Activated B cell treated with CpG ODN at 0.5 μM for 24 hours (primary cell): ENCODE results near the gene HDAC4. TPM values are rescaled to one million over a fixed set of nuclear protein-coding genes. Genes with fewer than 3 reads are reported as not detected.

Experiments
- ATAC-seq: fragments of 200-7000 bp; cut with Tn5 transposase; one replicate; pipeline ENCODE4 v1.10.0; 2021; ENCODE audit warnings: low read depth, mild to moderate bottlenecking, moderate library complexity
- CTCF ChIA-PET: fragments of 350-600 bp; sonication (Branson Sonifier 250); formaldehyde crosslinking; loops from one replicate; lab custom pipeline; 2021; ENCODE audit warnings: antibody characterized with exemption; lab: Charles Lee
- POLR2A ChIA-PET: fragments of 350-600 bp; sonication (Branson Sonifier 250); formaldehyde crosslinking; loops from one replicate; lab custom pipeline; 2021; ENCODE audit warnings: antibody characterized with exemption; lab: Charles Lee
- DNase-seq: peaks from one replicate; pipeline ENCODE4 v3.0.0; 2022
- H3K27ac Mint-ChIP-seq: one replicate; pipeline ENCODE4 v1.8.0; 2020; ENCODE audit warnings: mixed read lengths
- H3K27me3 Mint-ChIP-seq: one replicate; pipeline ENCODE4 v1.8.0; 2021; ENCODE audit warnings: mixed read lengths
- H3K36me3 Mint-ChIP-seq: one replicate; pipeline ENCODE4 v1.8.0; 2021; ENCODE audit warnings: low read depth, mixed read lengths
- H3K4me1 Mint-ChIP-seq: one replicate; pipeline ENCODE4 v1.8.0; 2021; ENCODE audit warnings: mixed read lengths
- H3K4me3 Mint-ChIP-seq: one replicate; pipeline ENCODE4 v1.8.0; 2020; ENCODE audit warnings: mild to moderate bottlenecking, mixed read lengths
- H3K9me3 Mint-ChIP-seq: one replicate; pipeline ENCODE4 v1.8.0; 2020; ENCODE audit warnings: mixed read lengths
- CTCF ChIP-seq: fragments of 200-600 bp; IDR thresholded peaks from one replicate; pipeline ENCODE4 v1.8.0; 2022; ENCODE audit warnings: antibody characterized with exemption, mild to moderate bottlenecking
- intact Hi-C: fragments of 100-400 bp; cut with micrococcal nuclease; formaldehyde crosslinking; loops from one replicate; pipeline ENCODE4 v1.15.1; 2024
- total RNA-seq: library from RNA; stranded (reverse); gene quantifications from 2 replicates; pipeline ENCODE4 v1.2.3, GENCODE V29; 2022

The HDAC4 gene
- total RNA-seq, 1 donor from 2014 or later, result 31.9 TPM

- ChIA-PET POLR2A (interaction anchor here (0.6 to 3.5 kb wide), 3 partner anchors 80 to 111 kb away, joined by 3 to 9 read pairs (median 4); partner anchors contain the start of gene HDAC4), CTCF (no interaction called here)
- ATAC-seq, result no peak
- Mint-ChIP-seq H3K4me3 (peak overlapping the region; percentile 32), H3K27me3 (peaks cover 21% of the 10 kb centered on the region), H3K36me3 (no peaks in the 10 kb centered on the region), H3K4me1 (peaks cover 73% of the 10 kb centered on the region), H3K9me3 (no peaks in the 10 kb centered on the region), H3K27ac (no peak overlapping the region)
- no peak for TF ChIP-seq CTCF
- intact Hi-C loops, result no loop called here
- no peak for DNase-seq
Measured at GRCh38 chr2:239289545-239289944, 111.3 kb downstream of the HDAC4 start.

GRCh38 chr2:239288951-239289511 lies 111.8 kb downstream of the HDAC4 start:
- no peak overlapping the region for H3K27ac Mint-ChIP-seq
- peak overlapping the region; percentile 32 for H3K4me3 Mint-ChIP-seq
- H3K4me1 Mint-ChIP-seq, result peaks cover 67% of the 10 kb centered on the region
- H3K9me3 Mint-ChIP-seq, result no peaks in the 10 kb centered on the region
- TF ChIP-seq CTCF, result no peak
- ATAC-seq (no peak), DNase-seq (no peak)
- intact Hi-C loops, result no loop called here
- ChIA-PET POLR2A (interaction anchor here (1.6 to 3.5 kb wide), 2 partner anchors 92 to 112 kb away, joined by 4 to 9 read pairs; partner anchors contain the start of gene HDAC4), CTCF (no interaction called here)
- no peaks in the 10 kb centered on the region for H3K36me3 Mint-ChIP-seq
- H3K27me3 Mint-ChIP-seq, result peaks cover 19% of the 10 kb centered on the region

GRCh38 chr2:239288237-239288636 lies 112.6 kb downstream of the HDAC4 start:
- no peaks in the 10 kb centered on the region for H3K9me3 Mint-ChIP-seq
- no peak for TF ChIP-seq CTCF
- ATAC-seq (no peak), DNase-seq (no peak)
- peaks cover 61% of the 10 kb centered on the region for H3K4me1 Mint-ChIP-seq
- no peaks in the 10 kb centered on the region for H3K36me3 Mint-ChIP-seq
- intact Hi-C loops, result no loop called here
- ChIA-PET CTCF (no interaction called here), POLR2A (interaction anchor here (1.6 to 3.5 kb wide), 2 partner anchors 93 to 113 kb away, joined by 4 to 9 read pairs; partner anchors contain the start of gene HDAC4)
- H3K27me3 Mint-ChIP-seq, result peaks cover 18% of the 10 kb centered on the region
- no peak overlapping the region for H3K4me3 Mint-ChIP-seq
- H3K27ac Mint-ChIP-seq, result no peak overlapping the region

GRCh38 chr2:239287461-239287860 lies 113.4 kb downstream of the HDAC4 start:
- intact Hi-C loops, result no loop called here
- Mint-ChIP-seq H3K27me3 (peaks cover 17% of the 10 kb centered on the region), H3K4me1 (peaks cover 55% of the 10 kb centered on the region), H3K36me3 (no peaks in the 10 kb centered on the region), H3K27ac (no peak overlapping the region), H3K9me3 (no peaks in the 10 kb centered on the region), H3K4me3 (no peak overlapping the region)
- ATAC-seq (no peak), DNase-seq (no peak)
- POLR2A ChIA-PET, result no interaction called here
- CTCF ChIA-PET, result no interaction called here
- no peak for TF ChIP-seq CTCF

GRCh38 chr2:239286901-239287300 lies 113.9 kb downstream of the HDAC4 start:
- DNase-seq (no peak), ATAC-seq (no peak)
- Mint-ChIP-seq H3K27ac (no peak overlapping the region), H3K36me3 (no peaks in the 10 kb centered on the region), H3K4me1 (peaks cover 49% of the 10 kb centered on the region), H3K9me3 (no peaks in the 10 kb centered on the region), H3K4me3 (no peak overlapping the region), H3K27me3 (peaks cover 17% of the 10 kb centered on the region)
- no peak for TF ChIP-seq CTCF
- intact Hi-C loops, result no loop called here
- ChIA-PET CTCF (no interaction called here), POLR2A (no interaction called here)
